Fibroblast of villous mesenchyme (primary cell): ENCODE measurements around the gene INPP5J. TPM values are rescaled to one million over a fixed set of nuclear protein-coding genes. Genes with fewer than 3 reads are reported as not detected.

Source experiments
- DNase-seq: peaks from one replicate; pipeline ENCODE4 v3.0.0-alpha.2; 2010; ENCODE audit warnings: low read depth
- H3K4me3 ChIP-seq: 2 replicates; pipeline ENCODE4 v1.5.1; 2011; ENCODE audit warnings: low read depth, mild to moderate bottlenecking, low read length
- CTCF ChIP-seq: IDR thresholded peaks from 2 replicates; pipeline ENCODE4 v1.5.1; 2012; ENCODE audit warnings: low read depth, mild to moderate bottlenecking, low read length; ENCODE audit not compliant: insufficient read depth
- total RNA-seq: library from RNA; depleted of rRNA; stranded (reverse); fragments of >200 nt; gene quantifications from 2 replicates; pipeline ENCODE4 v1.2.3, GENCODE V29; 2012

Gene INPP5J
- total RNA-seq, 1 donor: 0.43 TPM

- DNase-seq: no peak
- no peak for TF ChIP-seq CTCF
- no peak overlapping the region for H3K4me3 ChIP-seq
Measured at GRCh38 chr22:31124290-31124689, 1.5 kb downstream of the INPP5J start.

GRCh38 chr22:31124811-31125465, 2.2 kb downstream of the INPP5J start:
- H3K4me3 ChIP-seq: no peak overlapping the region
- no peak for DNase-seq
- no peak for TF ChIP-seq CTCF

GRCh38 chr22:31125521-31126117, 2.9 kb downstream of the INPP5J start:
- DNase-seq: no peak
- TF ChIP-seq CTCF: no peak
- H3K4me3 ChIP-seq: no peak overlapping the region

GRCh38 chr22:31126128-31126868, 3.5 kb downstream of the INPP5J start:
- DNase-seq: no peak
- TF ChIP-seq CTCF: no peak
- H3K4me3 ChIP-seq: no peak overlapping the region

- TF ChIP-seq CTCF: no peak
- H3K4me3 ChIP-seq: no peak overlapping the region
- no peak for DNase-seq
Measured at GRCh38 chr22:31126869-31127175, 4.1 kb downstream of the INPP5J start.

- TF ChIP-seq CTCF: no peak
- no peak for DNase-seq
- no peak overlapping the region for H3K4me3 ChIP-seq
Measured at GRCh38 chr22:31127181-31127772, 4.5 kb downstream of the INPP5J start.
